HL-60 (cell line): Measurements from ENCODE around the gene ICAM2.
"Not testable (repeated sequence)": the region's sequence is repeated elsewhere in the genome, so short reads cannot be mapped to it uniquely, and the experiment has no call there.

Source experiments
- DNase-seq, 2 experiments: peaks; one replicate each; pipeline ENCODE4 v3.0.0-alpha.2; 2010 to 2020; ENCODE audit warnings: low read depth in 1 of 2, low spot score in 1 of 2
- H3K27ac ChIP-seq: fragments of 250-450 bp; sonication (Bioruptor Pico); replicated peaks from 2 replicates; pipeline ENCODE4 v1.5.1; 2020; ENCODE audit warnings: mild to moderate bottlenecking, moderate library complexity
- H3K27me3 ChIP-seq: fragments of 250-450 bp; sonication (Bioruptor Pico); 2 replicates; pipeline ENCODE4 v1.5.1; 2021; ENCODE audit warnings: mild to moderate bottlenecking, moderate library complexity; ENCODE audit not compliant: insufficient read depth, poor library complexity, severe bottlenecking
- H3K4me3 ChIP-seq: replicated peaks from 2 replicates; pipeline ENCODE4 v1.5.1; 2011; ENCODE audit warnings: mild to moderate bottlenecking, control low read depth, low read length; ENCODE audit not compliant: insufficient read depth
- GABPA ChIP-seq: IDR thresholded peaks from 2 replicates; pipeline ENCODE4 v1.6.1; 2012; ENCODE audit warnings: low read depth
- POLR2AphosphoS5 ChIP-seq: IDR thresholded peaks from 2 replicates; pipeline ENCODE4 v1.6.1; 2012; ENCODE audit warnings: low read depth
- SPI1 ChIP-seq: IDR thresholded peaks from 2 replicates; pipeline ENCODE4 v1.6.1; 2012; ENCODE audit warnings: low read depth, mild to moderate bottlenecking, borderline replicate concordance
- TF ChIP-seq, protein P1 (sequence below): IDR thresholded peaks from 2 replicates; pipeline ENCODE4 v1.6.1; 2012; ENCODE audit warnings: low read depth; ENCODE audit not compliant: insufficient replicate concordance
- TF ChIP-seq, protein P2 (sequence below): IDR thresholded peaks from one replicate; pipeline ENCODE4 v1.5.1; 2011; ENCODE audit warnings: low read length, control low read depth, inconsistent platforms; ENCODE audit not compliant: insufficient read depth

ICAM2 gene

DNA sequence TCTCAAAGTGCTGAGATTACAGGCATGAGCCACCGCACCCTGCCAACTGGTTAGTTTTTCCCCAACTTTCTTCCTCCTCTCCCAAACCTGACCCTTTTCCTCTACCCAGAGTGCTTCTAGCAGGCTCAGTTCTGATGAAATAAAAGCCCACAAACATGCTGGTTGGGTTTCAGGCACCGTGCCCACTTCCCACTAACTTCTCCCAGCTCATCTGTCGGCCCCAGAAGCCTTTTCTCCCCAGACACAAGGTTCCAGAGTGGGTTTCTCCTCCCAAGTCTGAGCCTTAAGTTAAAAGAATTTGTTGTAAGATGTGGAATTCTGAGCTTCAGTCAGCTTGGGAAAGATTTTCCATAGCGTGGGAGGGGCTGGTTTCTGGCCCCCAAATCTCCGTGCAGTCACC is 36.2 kb downstream of the ICAM2 start:
- DNase-seq: peak in 1 of 2 experiments; percentile 22
- Histone ChIP-seq H3K27me3 (no peaks in the 10 kb centered on the region), H3K27ac (no peak overlapping the region), H3K4me3 (no peak overlapping the region)
- TF ChIP-seq, protein P1, sequence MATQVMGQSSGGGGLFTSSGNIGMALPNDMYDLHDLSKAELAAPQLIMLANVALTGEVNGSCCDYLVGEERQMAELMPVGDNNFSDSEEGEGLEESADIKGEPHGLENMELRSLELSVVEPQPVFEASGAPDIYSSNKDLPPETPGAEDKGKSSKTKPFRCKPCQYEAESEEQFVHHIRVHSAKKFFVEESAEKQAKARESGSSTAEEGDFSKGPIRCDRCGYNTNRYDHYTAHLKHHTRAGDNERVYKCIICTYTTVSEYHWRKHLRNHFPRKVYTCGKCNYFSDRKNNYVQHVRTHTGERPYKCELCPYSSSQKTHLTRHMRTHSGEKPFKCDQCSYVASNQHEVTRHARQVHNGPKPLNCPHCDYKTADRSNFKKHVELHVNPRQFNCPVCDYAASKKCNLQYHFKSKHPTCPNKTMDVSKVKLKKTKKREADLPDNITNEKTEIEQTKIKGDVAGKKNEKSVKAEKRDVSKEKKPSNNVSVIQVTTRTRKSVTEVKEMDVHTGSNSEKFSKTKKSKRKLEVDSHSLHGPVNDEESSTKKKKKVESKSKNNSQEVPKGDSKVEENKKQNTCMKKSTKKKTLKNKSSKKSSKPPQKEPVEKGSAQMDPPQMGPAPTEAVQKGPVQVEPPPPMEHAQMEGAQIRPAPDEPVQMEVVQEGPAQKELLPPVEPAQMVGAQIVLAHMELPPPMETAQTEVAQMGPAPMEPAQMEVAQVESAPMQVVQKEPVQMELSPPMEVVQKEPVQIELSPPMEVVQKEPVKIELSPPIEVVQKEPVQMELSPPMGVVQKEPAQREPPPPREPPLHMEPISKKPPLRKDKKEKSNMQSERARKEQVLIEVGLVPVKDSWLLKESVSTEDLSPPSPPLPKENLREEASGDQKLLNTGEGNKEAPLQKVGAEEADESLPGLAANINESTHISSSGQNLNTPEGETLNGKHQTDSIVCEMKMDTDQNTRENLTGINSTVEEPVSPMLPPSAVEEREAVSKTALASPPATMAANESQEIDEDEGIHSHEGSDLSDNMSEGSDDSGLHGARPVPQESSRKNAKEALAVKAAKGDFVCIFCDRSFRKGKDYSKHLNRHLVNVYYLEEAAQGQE: no peak
- TF ChIP-seq POLR2AphosphoS5 (no peak), SPI1 (no peak)

DNA sequence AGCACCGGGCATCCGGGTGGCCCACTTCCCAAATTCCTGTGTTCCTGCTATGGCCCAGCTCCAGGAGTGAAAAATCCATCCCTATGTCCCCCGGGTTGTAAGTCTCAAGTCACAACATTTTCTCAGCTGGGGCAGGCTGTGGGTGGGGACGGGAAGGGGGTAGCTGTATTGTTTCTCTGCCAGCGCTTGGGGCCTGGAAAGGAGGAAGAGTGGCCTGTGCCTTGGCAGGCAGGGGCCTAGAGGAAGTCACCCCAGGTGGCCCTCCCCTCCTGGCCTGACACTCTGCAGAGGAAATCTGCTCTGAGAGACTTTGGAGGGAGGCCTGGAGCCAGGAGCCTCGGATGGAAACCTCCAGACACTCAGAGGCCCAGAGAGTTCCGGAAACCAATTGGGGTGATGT is 37.1 kb downstream of the ICAM2 start:
- TF ChIP-seq, protein P1: no peak
- peak; percentile 51; the same call in 1 of the 2 replicates for TF ChIP-seq SPI1
- H3K27ac ChIP-seq: 0 out of 2 replicates have a peak overlapping the region, but pooled peaks have one; percentile 4
- DNase-seq: peak in 1 of 2 experiments; percentile 76

DNA sequence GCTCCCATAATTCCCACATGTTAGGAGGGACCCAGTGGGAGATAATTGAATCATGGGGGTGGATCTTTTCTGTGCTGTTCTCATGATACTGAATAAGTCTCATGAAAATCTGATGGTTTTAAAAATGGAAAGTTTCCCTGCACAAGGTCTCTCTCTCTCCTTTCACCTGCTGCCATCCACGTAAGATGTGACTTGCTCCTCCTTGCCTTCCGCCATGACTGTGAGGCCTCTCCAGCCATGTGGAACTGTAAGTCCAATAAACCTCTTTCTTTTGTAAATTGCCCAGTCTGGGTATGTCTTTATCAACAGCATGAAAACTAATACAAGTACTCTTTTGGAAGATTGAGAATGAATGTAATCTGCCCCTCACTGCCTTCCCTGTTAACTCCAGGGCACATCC is 37.8 kb downstream of the ICAM2 start:
- H3K27me3 ChIP-seq, H3K4me3 ChIP-seq, H3K27ac ChIP-seq, DNase-seq: not testable (repeated sequence)

More for the DNA sequence above, 37.1 kb downstream of the ICAM2 start:
- Histone ChIP-seq H3K4me3 (no peak overlapping the region), H3K27me3 (no peaks in the 10 kb centered on the region)

DNA sequence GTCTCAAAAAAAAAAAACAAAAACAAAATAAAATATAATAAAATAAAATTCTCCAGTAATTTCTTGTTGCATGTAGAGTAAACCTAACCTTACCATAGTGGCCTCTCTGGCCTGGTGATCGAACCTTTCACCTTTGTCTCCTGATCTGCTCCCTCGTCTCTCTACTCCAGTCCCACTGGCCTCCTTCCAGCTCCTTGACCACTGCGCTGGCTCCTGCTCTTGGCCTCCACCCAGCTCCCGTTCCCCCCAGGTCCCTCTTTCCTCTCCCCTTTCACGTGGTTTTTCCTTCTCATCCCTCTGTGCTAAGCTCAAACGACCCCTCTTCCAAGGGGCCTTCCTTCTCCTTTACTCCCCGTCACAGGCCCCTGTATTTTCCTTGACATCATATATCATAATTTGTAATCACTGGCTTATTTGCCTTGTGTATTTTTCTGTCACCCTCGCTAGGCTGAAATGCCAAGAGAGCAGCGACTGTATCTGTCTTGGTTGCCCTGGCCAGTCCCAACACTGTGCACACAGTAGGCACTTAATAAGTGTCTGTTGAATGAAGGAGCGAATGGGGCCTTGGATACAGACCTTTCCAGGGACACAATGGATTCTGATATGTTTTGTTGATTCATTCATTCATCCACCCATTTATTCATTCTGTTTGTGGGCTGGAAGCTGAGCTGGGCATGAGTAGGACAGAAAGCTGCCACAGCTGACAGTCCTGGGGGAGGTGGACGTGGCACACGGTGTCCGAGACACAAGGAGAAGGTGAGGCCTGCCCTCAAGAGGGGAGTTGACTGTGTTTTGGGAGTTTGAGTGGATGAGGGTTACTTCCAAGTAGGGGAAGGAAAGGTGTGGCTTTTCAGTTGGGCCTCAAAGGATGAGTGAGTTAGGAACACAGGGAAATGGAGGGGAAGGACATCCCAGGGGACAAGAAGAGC is 41.9 kb downstream of the ICAM2 start:
- TF ChIP-seq GABPA (no peak), SPI1 (no peak), POLR2AphosphoS5 (no peak)
- TF ChIP-seq, protein P1: no peak
- TF ChIP-seq, protein P2, sequence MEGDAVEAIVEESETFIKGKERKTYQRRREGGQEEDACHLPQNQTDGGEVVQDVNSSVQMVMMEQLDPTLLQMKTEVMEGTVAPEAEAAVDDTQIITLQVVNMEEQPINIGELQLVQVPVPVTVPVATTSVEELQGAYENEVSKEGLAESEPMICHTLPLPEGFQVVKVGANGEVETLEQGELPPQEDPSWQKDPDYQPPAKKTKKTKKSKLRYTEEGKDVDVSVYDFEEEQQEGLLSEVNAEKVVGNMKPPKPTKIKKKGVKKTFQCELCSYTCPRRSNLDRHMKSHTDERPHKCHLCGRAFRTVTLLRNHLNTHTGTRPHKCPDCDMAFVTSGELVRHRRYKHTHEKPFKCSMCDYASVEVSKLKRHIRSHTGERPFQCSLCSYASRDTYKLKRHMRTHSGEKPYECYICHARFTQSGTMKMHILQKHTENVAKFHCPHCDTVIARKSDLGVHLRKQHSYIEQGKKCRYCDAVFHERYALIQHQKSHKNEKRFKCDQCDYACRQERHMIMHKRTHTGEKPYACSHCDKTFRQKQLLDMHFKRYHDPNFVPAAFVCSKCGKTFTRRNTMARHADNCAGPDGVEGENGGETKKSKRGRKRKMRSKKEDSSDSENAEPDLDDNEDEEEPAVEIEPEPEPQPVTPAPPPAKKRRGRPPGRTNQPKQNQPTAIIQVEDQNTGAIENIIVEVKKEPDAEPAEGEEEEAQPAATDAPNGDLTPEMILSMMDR: no peak
- H3K4me3 ChIP-seq: no peak overlapping the region
- H3K27ac ChIP-seq: no peak overlapping the region
- no peak for DNase-seq
- no peaks in the 10 kb centered on the region for H3K27me3 ChIP-seq
